Lower lobe of right lung (tissue), 2 donors: ENCODE data around the gene SMYD3. TPM values are rescaled to one million over a fixed set of nuclear protein-coding genes. Genes with fewer than 3 reads are reported as not detected.

Experiments used
- ATAC-seq, 2 donors: fragments of 200-7000 bp; cut with Tn5 transposase; one replicate each; pipeline ENCODE4 v1.9.1; 2020 to 2022; ENCODE audit warnings: mild to moderate bottlenecking in 2 of 2, moderate library complexity in 2 of 2
- DNase-seq: peaks from one replicate; pipeline ENCODE4 v3.0.0-alpha.2; 2020
- H3K27ac ChIP-seq: fragments of 200-600 bp; one replicate; pipeline ENCODE4 v1.8.0; 2022
- H3K27me3 ChIP-seq: fragments of 200-600 bp; one replicate; pipeline ENCODE4 v1.8.0; 2022; ENCODE audit warnings: low read depth
- H3K36me3 ChIP-seq: fragments of 200-600 bp; one replicate; pipeline ENCODE4 v1.8.0; 2022; ENCODE audit warnings: mild to moderate bottlenecking
- H3K4me1 ChIP-seq: fragments of 200-600 bp; one replicate; pipeline ENCODE4 v1.8.0; 2022
- H3K4me3 ChIP-seq: fragments of 200-600 bp; one replicate; pipeline ENCODE4 v1.8.0; 2022; ENCODE audit warnings: mild to moderate bottlenecking
- H3K9me3 ChIP-seq: fragments of 200-600 bp; one replicate; pipeline ENCODE4 v1.8.0; 2022
- intact Hi-C: fragments of 100-400 bp; cut with DNase I; formaldehyde crosslinking; loops from one replicate; pipeline ENCODE4 v1.11.0; 2022
- total RNA-seq: library from RNA; stranded (reverse); fragmentation: NEBNext Ultra II Directional; extraction: Animal tissue kit (Norgen Biotek cat#: 25700); gene quantifications from one replicate; pipeline ENCODE4 v1.2.1, GENCODE V29; 2021
- TF ChIP-seq, protein P1 (sequence below): fragments of 200-600 bp; IDR thresholded peaks from one replicate; pipeline ENCODE4 v1.8.0; 2022; ENCODE audit warnings: antibody characterized with exemption, mild to moderate bottlenecking
- donor health status: DM: no; HTN: yes; CAD: no; lungs with severe emphysema.

SMYD3 gene
- total RNA-seq, 1 donor from 2014 or later = 20.5 TPM

DNA sequence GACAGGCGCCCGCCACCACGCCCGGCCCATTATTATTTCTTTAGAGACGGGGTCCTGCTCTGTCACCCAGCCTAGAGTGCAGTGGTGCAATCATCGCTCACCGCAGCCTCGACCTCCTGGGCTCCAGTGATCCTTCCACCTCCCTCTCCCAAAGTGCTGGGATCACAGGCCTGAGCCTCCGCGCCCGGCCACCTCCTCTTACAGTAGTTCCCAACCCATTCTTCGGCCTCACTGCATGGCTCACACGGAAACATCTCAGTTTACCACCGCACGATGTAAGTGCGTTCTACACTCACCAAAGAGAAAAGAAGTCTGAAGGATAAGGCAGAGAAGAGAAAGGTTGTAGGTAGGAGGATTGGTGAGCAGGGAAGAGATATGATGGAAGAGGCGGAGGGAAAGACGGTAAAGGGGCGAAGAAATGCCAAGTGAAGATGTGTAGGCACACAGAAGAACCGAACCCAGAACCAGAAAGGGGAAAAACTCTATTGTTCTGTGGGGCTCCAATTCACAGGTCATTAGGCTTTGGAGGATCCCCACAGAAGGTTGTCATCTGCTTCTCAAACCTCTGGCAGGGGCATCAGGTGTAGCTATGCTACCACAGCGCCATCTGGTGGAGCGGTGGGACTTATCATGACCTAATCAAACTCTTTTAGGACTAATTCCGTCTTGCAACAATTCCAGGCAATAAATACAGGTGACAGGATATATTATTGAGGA lies 504.2 kb downstream of the SMYD3 start:
- TF ChIP-seq, protein P1, sequence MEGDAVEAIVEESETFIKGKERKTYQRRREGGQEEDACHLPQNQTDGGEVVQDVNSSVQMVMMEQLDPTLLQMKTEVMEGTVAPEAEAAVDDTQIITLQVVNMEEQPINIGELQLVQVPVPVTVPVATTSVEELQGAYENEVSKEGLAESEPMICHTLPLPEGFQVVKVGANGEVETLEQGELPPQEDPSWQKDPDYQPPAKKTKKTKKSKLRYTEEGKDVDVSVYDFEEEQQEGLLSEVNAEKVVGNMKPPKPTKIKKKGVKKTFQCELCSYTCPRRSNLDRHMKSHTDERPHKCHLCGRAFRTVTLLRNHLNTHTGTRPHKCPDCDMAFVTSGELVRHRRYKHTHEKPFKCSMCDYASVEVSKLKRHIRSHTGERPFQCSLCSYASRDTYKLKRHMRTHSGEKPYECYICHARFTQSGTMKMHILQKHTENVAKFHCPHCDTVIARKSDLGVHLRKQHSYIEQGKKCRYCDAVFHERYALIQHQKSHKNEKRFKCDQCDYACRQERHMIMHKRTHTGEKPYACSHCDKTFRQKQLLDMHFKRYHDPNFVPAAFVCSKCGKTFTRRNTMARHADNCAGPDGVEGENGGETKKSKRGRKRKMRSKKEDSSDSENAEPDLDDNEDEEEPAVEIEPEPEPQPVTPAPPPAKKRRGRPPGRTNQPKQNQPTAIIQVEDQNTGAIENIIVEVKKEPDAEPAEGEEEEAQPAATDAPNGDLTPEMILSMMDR = peak; percentile 87
- DNase-seq (peak; percentile 89), ATAC-seq (peak; percentile 84 to 85)
- intact Hi-C loops = loop anchor here (10.0 kb wide), 1 partner anchor 848 kb away; the partner anchor contains the start of gene KIF26B
- H3K27ac ChIP-seq = no peak overlapping the region
- no peak overlapping the region for H3K4me3 ChIP-seq
- H3K9me3 ChIP-seq = no peaks in the 10 kb centered on the region
- no peaks in the 10 kb centered on the region for H3K36me3 ChIP-seq
- no peaks in the 10 kb centered on the region for H3K4me1 ChIP-seq
- H3K27me3 ChIP-seq = no peaks in the 10 kb centered on the region

DNA sequence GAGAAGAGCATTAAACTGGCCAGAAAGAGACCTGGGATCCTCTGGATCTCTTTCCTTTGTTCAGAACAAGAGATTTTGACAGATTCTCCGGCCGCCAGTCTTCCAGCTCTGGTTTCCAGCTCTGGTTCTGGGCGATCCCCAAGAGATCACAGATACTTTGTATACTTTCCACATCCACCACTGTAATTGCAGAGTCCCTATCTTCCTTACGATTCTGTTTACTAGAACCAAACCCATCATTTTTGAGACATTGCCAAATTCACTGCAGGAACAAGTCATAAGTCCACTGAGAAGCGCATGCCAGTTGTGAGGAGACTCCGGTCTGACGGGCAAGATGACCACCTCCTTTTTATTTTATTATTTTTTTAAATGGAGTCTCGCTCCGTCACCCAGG lies 505.2 kb downstream of the SMYD3 start:
- Histone ChIP-seq H3K4me3 (no peak overlapping the region), H3K27ac (no peak overlapping the region), H3K4me1 (no peaks in the 10 kb centered on the region), H3K27me3 (no peaks in the 10 kb centered on the region), H3K36me3 (no peaks in the 10 kb centered on the region), H3K9me3 (no peaks in the 10 kb centered on the region)
- TF ChIP-seq, protein P1 = no peak
- intact Hi-C loops = loop anchor here (10.0 kb wide), 1 partner anchor 847 kb away; the partner anchor contains the start of gene KIF26B
- ATAC-seq = no peak
- DNase-seq = no peak

DNA sequence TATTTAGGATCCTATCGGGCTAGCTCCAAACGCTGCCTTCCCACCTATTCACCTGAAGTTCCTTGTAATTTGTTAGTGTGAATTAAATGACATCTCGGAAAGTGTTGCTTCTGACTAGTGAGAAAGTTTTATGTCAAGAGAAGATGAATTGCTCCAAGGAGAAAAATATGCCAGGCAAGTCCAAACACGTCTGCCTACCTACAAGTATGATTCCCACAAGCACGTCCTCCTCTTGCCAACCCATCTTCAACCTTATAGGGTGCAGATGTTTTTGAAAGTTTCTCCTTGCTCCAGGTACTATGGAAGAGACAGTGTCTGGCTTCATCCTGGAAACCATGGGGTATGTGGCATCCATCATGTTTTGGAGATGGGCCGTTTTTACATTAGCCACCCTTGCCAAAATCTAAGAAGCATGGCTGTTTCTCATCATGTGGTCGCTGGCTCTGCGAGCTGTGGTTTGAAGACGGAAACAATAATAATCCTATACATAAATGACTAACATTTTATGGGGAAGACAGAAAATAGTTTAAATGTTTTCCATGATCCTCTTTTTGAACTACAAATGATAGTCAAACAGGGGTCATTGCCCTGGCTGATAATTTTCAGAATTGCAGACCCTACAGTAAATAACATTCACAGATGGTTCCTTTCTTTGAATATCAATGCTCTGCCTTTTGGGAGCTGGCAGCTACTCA lies 505.8 kb downstream of the SMYD3 start:
- no peak overlapping the region for H3K27ac ChIP-seq
- no peaks in the 10 kb centered on the region for H3K4me1 ChIP-seq
- H3K9me3 ChIP-seq = no peaks in the 10 kb centered on the region
- no peak for ATAC-seq
- H3K4me3 ChIP-seq = no peak overlapping the region
- no peak for DNase-seq
- intact Hi-C loops = loop anchor here (10.0 kb wide), 1 partner anchor 846 kb away; the partner anchor contains the start of gene KIF26B
- TF ChIP-seq, protein P1 = no peak
- no peaks in the 10 kb centered on the region for H3K27me3 ChIP-seq
- H3K36me3 ChIP-seq = no peaks in the 10 kb centered on the region

DNA sequence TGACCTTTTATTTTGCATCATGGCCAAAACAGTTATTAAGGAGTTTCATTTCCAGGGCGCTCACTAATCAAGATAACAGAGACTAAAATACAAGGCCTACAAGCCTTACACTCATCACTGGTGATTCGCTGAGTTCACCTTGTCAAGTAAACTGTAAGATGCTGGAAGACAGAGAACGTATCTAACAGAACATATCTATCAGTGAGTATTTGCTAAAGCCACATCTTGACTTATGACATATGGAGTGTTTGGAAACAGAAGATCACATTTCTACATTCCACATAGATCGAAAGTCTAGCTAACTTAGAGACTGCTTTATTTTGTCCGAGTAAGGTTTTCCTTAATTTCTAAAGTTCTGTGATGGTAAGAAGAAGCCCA lies 506.5 kb downstream of the SMYD3 start:
- H3K4me1 ChIP-seq = no peaks in the 10 kb centered on the region
- no peaks in the 10 kb centered on the region for H3K9me3 ChIP-seq
- no peak overlapping the region for H3K4me3 ChIP-seq
- no peaks in the 10 kb centered on the region for H3K27me3 ChIP-seq
- DNase-seq (no peak), ATAC-seq (no peak)
- no peak overlapping the region for H3K27ac ChIP-seq
- intact Hi-C loops = loop anchor here (10.0 kb wide), 1 partner anchor 846 kb away; the partner anchor contains the start of gene KIF26B
- H3K36me3 ChIP-seq = no peaks in the 10 kb centered on the region
- TF ChIP-seq, protein P1 = no peak

DNA sequence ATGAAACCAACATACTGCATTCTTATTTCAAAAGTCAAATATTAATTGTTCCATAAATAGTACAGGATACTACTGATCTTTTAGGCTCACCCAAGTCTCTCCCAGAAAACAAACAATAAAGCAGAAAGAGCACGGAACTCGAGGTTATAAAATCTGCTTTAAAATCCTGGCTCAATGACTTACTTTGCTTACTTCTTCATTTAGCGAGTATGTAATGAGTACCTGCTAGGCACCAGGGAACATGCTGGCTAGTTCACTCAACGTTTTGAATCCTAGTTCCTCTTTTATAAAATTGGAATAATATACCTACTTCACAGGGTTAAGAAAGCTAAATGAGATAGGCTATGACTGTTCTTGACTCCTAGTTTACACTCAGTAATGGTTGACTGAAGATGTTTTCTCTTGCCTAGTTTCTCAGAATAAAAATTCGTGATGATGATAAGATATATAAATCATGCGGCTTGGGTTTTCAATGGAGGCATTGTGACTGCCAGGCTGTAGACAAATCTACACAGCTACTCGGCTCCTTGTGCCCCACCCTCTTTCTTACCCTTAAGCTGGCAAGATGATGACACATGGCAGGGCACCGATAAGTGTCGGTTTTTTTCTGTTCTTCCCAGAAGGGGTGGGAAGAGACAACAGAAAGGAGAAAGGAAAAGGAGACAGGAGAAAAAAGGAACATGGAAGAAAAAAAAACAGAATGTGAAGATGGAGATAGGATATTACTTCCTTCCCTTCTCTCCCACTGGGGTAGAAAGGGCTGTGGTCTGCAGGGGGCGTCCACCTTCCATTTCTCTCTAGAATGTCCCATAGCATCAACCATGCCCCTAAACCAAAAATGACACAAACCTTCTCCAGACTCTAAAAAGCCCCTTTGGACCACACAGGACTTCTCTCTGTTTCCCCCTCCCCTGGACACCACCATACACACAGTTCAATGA lies 507.1 kb downstream of the SMYD3 start:
- Histone ChIP-seq H3K27me3 (no peaks in the 10 kb centered on the region), H3K9me3 (no peaks in the 10 kb centered on the region), H3K4me3 (no peak overlapping the region), H3K36me3 (no peaks in the 10 kb centered on the region), H3K27ac (no peak overlapping the region), H3K4me1 (no peaks in the 10 kb centered on the region)
- ATAC-seq (no peak), DNase-seq (no peak)
- intact Hi-C loops = loop anchor here (10.0 kb wide), 1 partner anchor 845 kb away; the partner anchor contains the start of gene KIF26B
- TF ChIP-seq, protein P1 = no peak
